Measurements from ENCODE around the gene METTL15.

- TF ChIP-seq NR3C1 (IDR thresholded peaks at IDR 0.05): no peak
- TF ChIP-seq CTCF (IDR thresholded peaks at IDR 0.05): no peak
- TF ChIP-seq POLR2A (IDR thresholded peaks at IDR 0.05; ENCODE audit: low read length): no peak
- TF ChIP-seq CHD2 (IDR thresholded peaks at IDR 0.05; ENCODE audit: low read length, partially characterized antibody): no peak
Measured at GRCh38 chr11:28366549-28367346, 258.6 kb downstream of the METTL15 start.
